DND-41 (cell line): ENCODE data around the gene DMAP1.

ENCODE experiments used
- ATAC-seq: fragments of 200-7000 bp; cut with Tn5 transposase; 3 replicates; pipeline ENCODE4 v1.9.1; 2021; ENCODE audit warnings: low read depth; ENCODE audit not compliant: insufficient read depth
- DNase-seq: peaks from one replicate; pipeline ENCODE4 v3.0.0-alpha.2; 2020
- H2AFZ ChIP-seq: 2 replicates; pipeline ENCODE4 v1.6.0; 2012; ENCODE audit warnings: low read depth, low read length
- H3K27ac ChIP-seq: 2 replicates; pipeline ENCODE4 v1.5.1; 2012; ENCODE audit warnings: low read length, inconsistent platforms
- H3K27me3 ChIP-seq: fragments of 200-600 bp; sonication (generic); 2 replicates; pipeline ENCODE4 v1.6.0; 2012; ENCODE audit warnings: low read length, mild to moderate bottlenecking, inconsistent platforms; ENCODE audit not compliant: insufficient read depth, poor library complexity
- H3K36me3 ChIP-seq: 2 replicates; pipeline ENCODE4 v1.5.1; 2012; ENCODE audit warnings: low read length, inconsistent platforms; ENCODE audit not compliant: insufficient read depth
- H3K4me1 ChIP-seq: 2 replicates; pipeline ENCODE4 v1.5.1; 2012; ENCODE audit warnings: mild to moderate bottlenecking, low read length; ENCODE audit not compliant: insufficient read depth
- H3K4me2 ChIP-seq: 2 replicates; pipeline ENCODE4 v1.6.0; 2012; ENCODE audit warnings: mild to moderate bottlenecking, moderate library complexity, low read length, inconsistent platforms; ENCODE audit not compliant: insufficient read depth
- H3K4me3 ChIP-seq, 2 experiments: fragments of 200-600 bp in 1 of 2; shearing (Covaris generic) in 1 of 2; 2 replicates each; pipeline ENCODE4 v1.5.1; 2012 to 2016; ENCODE audit warnings: inconsistent platforms in 2 of 2, low read length in 2 of 2, mild to moderate bottlenecking in 2 of 2, low read depth in 1 of 2, moderate library complexity in 1 of 2
- H3K79me2 ChIP-seq: 2 replicates; pipeline ENCODE4 v1.6.0; 2012; ENCODE audit warnings: low read length, inconsistent platforms; ENCODE audit not compliant: insufficient read depth
- H3K9ac ChIP-seq: 2 replicates; pipeline ENCODE4 v1.6.0; 2012; ENCODE audit warnings: low read depth, mild to moderate bottlenecking, inconsistent platforms, low read length, moderate library complexity
- H3K9me3 ChIP-seq: 2 replicates; pipeline ENCODE4 v1.5.1; 2012; ENCODE audit warnings: low read length, moderate library complexity, mild to moderate bottlenecking, inconsistent platforms; ENCODE audit not compliant: insufficient read depth, severe bottlenecking
- H4K20me1 ChIP-seq: 2 replicates; pipeline ENCODE4 v1.6.0; 2012; ENCODE audit warnings: low read length; ENCODE audit not compliant: insufficient read depth
- EZH2 ChIP-seq: IDR thresholded peaks from 3 replicates; pipeline ENCODE4 v1.6.1; 2012; ENCODE audit warnings: borderline replicate concordance, low read depth, mild to moderate bottlenecking, moderate library complexity, low read length, inconsistent platforms; ENCODE audit not compliant: severe bottlenecking
- TF ChIP-seq, protein P1 (sequence below): IDR thresholded peaks from 2 replicates; pipeline ENCODE4 v1.5.1; 2012; ENCODE audit warnings: borderline replicate concordance, low read length, moderate library complexity, mild to moderate bottlenecking; ENCODE audit not compliant: poor library complexity, severe bottlenecking; ENCODE audit errors: extremely low read depth

Gene DMAP1

DNA sequence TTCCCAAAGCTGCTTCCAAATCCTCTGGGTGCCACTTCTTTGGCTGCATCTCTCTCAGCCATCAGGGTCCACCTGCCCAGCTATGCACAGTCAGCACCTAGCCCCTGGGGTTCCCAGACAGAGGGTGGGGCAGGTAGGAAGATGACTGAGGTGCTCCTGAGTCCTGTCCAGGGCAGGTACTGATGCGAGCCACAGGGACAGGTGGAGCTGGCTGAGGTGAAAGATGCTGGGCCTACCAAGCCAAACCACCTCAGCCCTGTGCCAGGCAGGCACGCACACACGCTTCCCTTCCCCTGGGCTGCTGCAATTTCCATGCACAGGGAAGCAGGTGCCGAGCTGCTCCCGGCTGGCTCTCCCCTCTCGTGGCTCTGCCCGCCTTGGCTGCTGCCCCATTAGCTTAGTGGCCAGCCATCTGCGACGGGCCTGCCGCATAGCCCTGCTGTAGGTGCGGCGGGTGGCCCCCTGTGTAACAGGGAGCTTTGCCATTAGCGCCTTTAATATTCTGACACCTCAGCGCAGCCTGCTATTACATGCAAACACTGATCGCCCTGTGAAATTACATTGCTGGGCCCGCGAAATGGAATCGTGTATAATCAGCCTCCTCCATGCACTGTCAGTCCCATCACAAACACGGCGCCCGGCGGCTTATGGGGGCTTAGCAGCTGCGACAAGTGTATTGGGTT is 38.9 kb downstream of the DMAP1 start:
- Histone ChIP-seq H3K36me3 (peaks cover 33% of the 10 kb centered on the region), H3K27me3 (no peaks in the 10 kb centered on the region), H3K4me1 (no peaks in the 10 kb centered on the region), H3K9ac (no peak overlapping the region), H2AFZ (no peak overlapping the region), H3K9me3 (no peaks in the 10 kb centered on the region), H3K79me2 (no peaks in the 10 kb centered on the region), H3K4me2 (no peak overlapping the region), H3K27ac (no peak overlapping the region), H3K4me3 (no peak overlapping the region), H4K20me1 (peaks cover 29% of the 10 kb centered on the region)
- no peak for DNase-seq
- no peak for ATAC-seq
- TF ChIP-seq, protein P1, sequence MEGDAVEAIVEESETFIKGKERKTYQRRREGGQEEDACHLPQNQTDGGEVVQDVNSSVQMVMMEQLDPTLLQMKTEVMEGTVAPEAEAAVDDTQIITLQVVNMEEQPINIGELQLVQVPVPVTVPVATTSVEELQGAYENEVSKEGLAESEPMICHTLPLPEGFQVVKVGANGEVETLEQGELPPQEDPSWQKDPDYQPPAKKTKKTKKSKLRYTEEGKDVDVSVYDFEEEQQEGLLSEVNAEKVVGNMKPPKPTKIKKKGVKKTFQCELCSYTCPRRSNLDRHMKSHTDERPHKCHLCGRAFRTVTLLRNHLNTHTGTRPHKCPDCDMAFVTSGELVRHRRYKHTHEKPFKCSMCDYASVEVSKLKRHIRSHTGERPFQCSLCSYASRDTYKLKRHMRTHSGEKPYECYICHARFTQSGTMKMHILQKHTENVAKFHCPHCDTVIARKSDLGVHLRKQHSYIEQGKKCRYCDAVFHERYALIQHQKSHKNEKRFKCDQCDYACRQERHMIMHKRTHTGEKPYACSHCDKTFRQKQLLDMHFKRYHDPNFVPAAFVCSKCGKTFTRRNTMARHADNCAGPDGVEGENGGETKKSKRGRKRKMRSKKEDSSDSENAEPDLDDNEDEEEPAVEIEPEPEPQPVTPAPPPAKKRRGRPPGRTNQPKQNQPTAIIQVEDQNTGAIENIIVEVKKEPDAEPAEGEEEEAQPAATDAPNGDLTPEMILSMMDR = no peak
- no peak for TF ChIP-seq EZH2

DNA sequence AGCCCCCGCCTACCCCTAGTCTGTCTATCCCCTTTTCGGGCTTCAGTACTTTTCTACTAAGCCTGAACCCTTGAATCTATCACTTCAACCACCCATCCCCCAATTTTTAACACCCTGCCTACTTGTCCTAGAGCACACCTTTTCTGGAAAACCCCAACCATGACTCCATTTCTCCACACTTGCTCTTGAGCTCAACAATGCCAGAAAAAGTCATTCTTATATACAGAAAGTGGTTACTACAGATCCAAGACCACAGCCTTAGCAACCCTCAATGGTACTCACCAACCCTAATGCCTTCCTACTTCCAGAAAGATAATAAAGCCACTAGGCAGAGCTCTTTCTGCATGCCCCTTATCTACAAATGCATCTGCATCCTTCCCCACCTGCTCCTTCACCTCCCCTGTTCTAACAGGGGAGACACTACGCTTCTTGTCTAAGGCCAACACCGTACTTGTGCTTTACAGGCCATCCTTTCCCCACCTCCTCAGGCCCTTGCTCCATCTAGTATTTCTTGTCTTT is 41.2 kb downstream of the DMAP1 start:
- H3K36me3 ChIP-seq = peaks cover 26% of the 10 kb centered on the region
- TF ChIP-seq, protein P1 = no peak
- TF ChIP-seq EZH2 = no peak
- no peak overlapping the region for H2AFZ ChIP-seq
- no peaks in the 10 kb centered on the region for H3K4me1 ChIP-seq
- H3K9me3 ChIP-seq = no peaks in the 10 kb centered on the region
- no peaks in the 10 kb centered on the region for H3K27me3 ChIP-seq
- H3K4me3 ChIP-seq = no peak overlapping the region
- no peak overlapping the region for H3K4me2 ChIP-seq
- no peak overlapping the region for H3K9ac ChIP-seq
- no peaks in the 10 kb centered on the region for H3K79me2 ChIP-seq
- no peak for DNase-seq
- no peak for ATAC-seq
- peaks cover 31% of the 10 kb centered on the region for H4K20me1 ChIP-seq
- H3K27ac ChIP-seq = no peak overlapping the region

DNA sequence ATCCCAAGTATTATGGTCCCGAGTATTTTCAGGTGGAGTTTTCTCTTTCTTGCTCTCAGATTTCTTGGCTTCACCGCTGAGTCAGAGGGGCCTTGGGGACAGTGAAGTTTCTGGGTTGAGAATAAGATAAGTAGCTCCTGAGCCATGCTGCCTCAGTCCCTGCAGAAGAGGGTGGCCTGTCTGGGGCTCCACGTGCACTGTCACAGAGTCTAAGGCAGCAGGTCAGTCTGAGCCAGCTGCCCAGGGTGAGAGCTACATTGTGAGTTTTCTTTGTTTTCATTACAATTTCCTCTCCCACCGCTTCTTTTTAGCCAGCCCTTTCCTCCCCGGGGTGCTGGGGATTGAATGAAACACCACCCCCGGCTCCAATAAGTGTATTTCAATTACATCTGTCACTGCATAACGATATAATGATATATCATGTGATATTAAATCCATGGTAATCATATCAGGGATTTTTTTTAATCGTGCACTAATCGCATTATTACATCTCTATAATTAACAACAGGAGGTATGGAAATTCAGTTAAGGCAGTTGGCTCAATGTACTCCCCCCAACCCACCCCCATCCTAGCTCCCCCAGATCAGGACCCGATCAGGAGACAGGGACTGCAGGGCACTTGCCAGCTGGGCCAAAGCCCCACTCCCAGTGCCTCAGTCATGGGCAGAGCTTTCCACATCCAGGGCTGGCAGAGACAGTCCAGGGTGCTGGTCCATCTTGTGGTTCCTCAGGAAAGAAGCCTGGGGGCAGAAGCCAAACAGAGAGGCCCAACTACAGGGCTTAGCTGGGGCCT is 43.7 kb downstream of the DMAP1 start:
- no peaks in the 10 kb centered on the region for H3K9me3 ChIP-seq
- H3K79me2 ChIP-seq = no peaks in the 10 kb centered on the region
- no peak overlapping the region for H3K4me3 ChIP-seq
- H3K36me3 ChIP-seq = peaks cover 16% of the 10 kb centered on the region; the same call in 1 of the 2 replicates
- H4K20me1 ChIP-seq = peaks cover 32% of the 10 kb centered on the region
- no peak overlapping the region for H3K4me2 ChIP-seq
- H3K27ac ChIP-seq = no peak overlapping the region
- no peaks in the 10 kb centered on the region for H3K27me3 ChIP-seq
- no peak overlapping the region for H3K9ac ChIP-seq
- ATAC-seq (no peak), DNase-seq (no peak)
- TF ChIP-seq, protein P1 = no peak
- TF ChIP-seq EZH2 = no peak
- no peaks in the 10 kb centered on the region for H3K4me1 ChIP-seq
- H2AFZ ChIP-seq = no peak overlapping the region
